Hematopoietic multipotent progenitor cell treated with erythropoietin and hydrocortisone succinate and interleukin-3 and kit ligand, for 4 days (in vitro differentiated cells): ENCODE measurements around the gene KLF3.
A peak's percentile ranks its signal among the peaks of the same experiment; 100 is the strongest.

Experiments
- DNase-seq: peaks from one replicate; pipeline ENCODE4 v3.0.0-alpha.2; 2015

The KLF3 gene

GRCh38 chr4:38698176-38698575, 34.2 kb downstream of the KLF3 start:
- DNase-seq = no peak

- DNase-seq = no peak
These were observed 35.1 kb downstream of the KLF3 start for GRCh38 chr4:38699112-38699511.

GRCh38 chr4:38703635-38704034, 39.6 kb downstream of the KLF3 start:
- no peak for DNase-seq

GRCh38 chr4:38704622-38705154, 40.7 kb downstream of the KLF3 start:
- peak; percentile 75 for DNase-seq

- DNase-seq = no peak
These were observed 42.3 kb downstream of the KLF3 start for GRCh38 chr4:38706301-38706700.

GRCh38 chr4:38710053-38710452, 46.1 kb downstream of the KLF3 start:
- no peak for DNase-seq

- no peak for DNase-seq
These were observed 47.1 kb downstream of the KLF3 start for GRCh38 chr4:38711066-38711465.

GRCh38 chr4:38715050-38715449, 51.1 kb downstream of the KLF3 start:
- no peak for DNase-seq

GRCh38 chr4:38716256-38716655, 52.3 kb downstream of the KLF3 start:
- no peak for DNase-seq

GRCh38 chr4:38717604-38718003, 53.6 kb downstream of the KLF3 start:
- no peak for DNase-seq

- DNase-seq = no peak
These were observed 59.1 kb downstream of the KLF3 start for GRCh38 chr4:38723114-38723513.

GRCh38 chr4:38723726-38724474, 59.9 kb downstream of the KLF3 start:
- DNase-seq = peak; percentile 74

GRCh38 chr4:38724475-38724808, 60.4 kb downstream of the KLF3 start:
- no peak for DNase-seq

- DNase-seq = peak; percentile 80
These were observed 64.7 kb downstream of the KLF3 start for GRCh38 chr4:38728631-38729141.

- no peak for DNase-seq
These were observed 66.5 kb downstream of the KLF3 start for GRCh38 chr4:38730493-38730829.

GRCh38 chr4:38730830-38731646, 67.0 kb downstream of the KLF3 start:
- peak; percentile 88 for DNase-seq

- no peak for DNase-seq
These were observed 69.7 kb downstream of the KLF3 start for GRCh38 chr4:38733663-38734062.

GRCh38 chr4:38734446-38734845, 70.4 kb downstream of the KLF3 start:
- no peak for DNase-seq

- DNase-seq = no peak
These were observed 70.9 kb downstream of the KLF3 start for GRCh38 chr4:38734911-38735310.

GRCh38 chr4:38735870-38736269, 71.9 kb downstream of the KLF3 start:
- DNase-seq = no peak

- DNase-seq = no peak
These were observed 75.2 kb downstream of the KLF3 start for GRCh38 chr4:38738940-38739803.

GRCh38 chr4:38740303-38740702, 76.3 kb downstream of the KLF3 start:
- no peak for DNase-seq

- DNase-seq = no peak
These were observed 79.9 kb downstream of the KLF3 start for GRCh38 chr4:38743866-38744265.
